Measurements from ENCODE around the gene KLK7.

Gene KLK7

GRCh38 chr19:51025809-51026553 is 42.3 kb upstream of the KLK7 start:
- no peak for ATAC-seq

GRCh38 chr19:51025401-51025800 is 41.7 kb upstream of the KLK7 start:
- ATAC-seq: no peak
- TF ChIP-seq CSRNP3 (CRISPR knock-in tag; IDR thresholded peaks at IDR 0.05) (no peak), ZNF8 (CRISPR knock-in tag; IDR thresholded peaks at IDR 0.05) (no peak), TCF4 (CRISPR knock-in tag; IDR thresholded peaks at IDR 0.05; ENCODE audit: borderline replicate concordance) (no peak), ZFP30 (CRISPR knock-in tag; IDR thresholded peaks at IDR 0.05) (no peak), TOX (CRISPR knock-in tag; IDR thresholded peaks at IDR 0.05; ENCODE audit: borderline replicate concordance) (no peak), ZNF70 (CRISPR knock-in tag; IDR thresholded peaks at IDR 0.05) (no peak), GLIS3 (CRISPR knock-in tag; IDR thresholded peaks at IDR 0.05) (no peak), RARB (CRISPR knock-in tag; IDR thresholded peaks at IDR 0.05) (no peak), PPARA (CRISPR knock-in tag; IDR thresholded peaks at IDR 0.05; ENCODE audit: borderline replicate concordance) (no peak), BACH2 (CRISPR knock-in tag; IDR thresholded peaks at IDR 0.05; ENCODE audit: borderline replicate concordance) (no peak), ARNTL (CRISPR knock-in tag; IDR thresholded peaks at IDR 0.05; ENCODE audit: borderline replicate concordance, low read depth) (no peak), TSHZ2 (CRISPR knock-in tag; IDR thresholded peaks at IDR 0.05) (no peak), CREB5 (CRISPR knock-in tag; IDR thresholded peaks at IDR 0.05; ENCODE audit: low read depth) (no peak), PATZ1 (CRISPR knock-in tag; IDR thresholded peaks at IDR 0.05; ENCODE audit: borderline replicate concordance) (no peak)

More at GRCh38 chr19:51025809-51026553, 42.3 kb upstream of the KLK7 start:
- TF ChIP-seq ISL1 (CRISPR knock-in tag; IDR thresholded peaks at IDR 0.05): no peak
- no peak for TF ChIP-seq ZNF8 (CRISPR knock-in tag; IDR thresholded peaks at IDR 0.05)
- no peak for TF ChIP-seq BACH2 (CRISPR knock-in tag; IDR thresholded peaks at IDR 0.05; ENCODE audit: borderline replicate concordance)
- no peak for TF ChIP-seq ZFP3 (CRISPR knock-in tag; IDR thresholded peaks at IDR 0.05)
- no peak for TF ChIP-seq TSHZ2 (CRISPR knock-in tag; IDR thresholded peaks at IDR 0.05)
- TF ChIP-seq ZNF70 (CRISPR knock-in tag; IDR thresholded peaks at IDR 0.05): no peak
- no peak for TF ChIP-seq TCF4 (CRISPR knock-in tag; IDR thresholded peaks at IDR 0.05; ENCODE audit: borderline replicate concordance)
- no peak for TF ChIP-seq CSRNP3 (CRISPR knock-in tag; IDR thresholded peaks at IDR 0.05)
- TF ChIP-seq POU6F1 (CRISPR knock-in tag; IDR thresholded peaks at IDR 0.05; ENCODE audit: borderline replicate concordance, low read depth): no peak
